GM12878 (cell line): Measurements from ENCODE around the gene CCL16. TPM values are rescaled to one million over a fixed set of nuclear protein-coding genes. Genes with fewer than 3 reads are reported as not detected.

Experiments
- ATAC-seq: fragments of 200-7000 bp; cut with Tn5 transposase; 3 replicates; pipeline ENCODE4 v1.9.1; 2020; ENCODE audit warnings: mild to moderate bottlenecking, moderate library complexity
- BruUV-seq: library from RNA; stranded (reverse); fragments of 400-500 nt; replicated peaks from 2 replicates; lab custom pipeline; 2021; lab: Mats Ljungman, UMichigan
- CTCF ChIA-PET: fragments of 300-600 bp; sonication (Branson Sonifier 250); formaldehyde crosslinking; extraction: SDS; loops from one replicate; lab custom pipeline; 2021; ENCODE audit warnings: inconsistent platforms; lab: Yijun Ruan, JAX
- POLR2A ChIA-PET: fragments of 350-600 bp; formaldehyde crosslinking; extraction: SDS; loops from one replicate; lab custom pipeline; 2021; ENCODE audit warnings: inconsistent platforms; lab: Charles Lee
- RAD21 ChIA-PET: fragments of 300-600 bp; sonication (Branson Sonifier 250); formaldehyde crosslinking; loops from one replicate; lab custom pipeline; 2023; ENCODE audit warnings: antibody characterized with exemption; ENCODE audit not compliant: unreplicated experiment; lab: Charles Lee
- SMC1A ChIA-PET: fragments of 300-600 bp; sonication (Branson Sonifier 250); formaldehyde crosslinking; loops from one replicate; lab custom pipeline; 2023; ENCODE audit not compliant: unreplicated experiment, uncharacterized antibody; lab: Charles Lee
- DNase-seq: peaks from one replicate; pipeline ENCODE4 v3.0.0-alpha.2; 2011; ENCODE audit warnings: low read depth, low spot score
- FAIRE-seq: peaks from 3 replicates; lab custom pipeline; 2011; peaks lifted over from hg19 to GRCh38; lab: Jason Lieb, UNC
- H2AFZ ChIP-seq: 2 replicates; pipeline ENCODE4 v1.6.0; 2011; ENCODE audit warnings: low read depth, low read length, control low read depth; ENCODE audit not compliant: control insufficient read depth
- H3K27ac ChIP-seq: 2 replicates; pipeline ENCODE4 v1.5.1; 2011; ENCODE audit warnings: control low read depth; ENCODE audit not compliant: control insufficient read depth, insufficient read depth
- H3K27me3 ChIP-seq, 2 experiments: replicated peaks in 1 of 2; 2 replicates each; pipeline versions ENCODE4 v1.6.0 to v1.6.1; 2011; ENCODE audit warnings: low read length in 1 of 2; ENCODE audit not compliant: control insufficient read depth in 2 of 2, insufficient read depth in 2 of 2
- H3K36me3 ChIP-seq, 2 experiments: 2 replicates each; pipeline ENCODE4 v1.5.1; 2011; ENCODE audit warnings: low read length in 1 of 2; ENCODE audit not compliant: control insufficient read depth in 2 of 2, insufficient read depth in 2 of 2
- H3K4me1 ChIP-seq: 2 replicates; pipeline ENCODE4 v1.6.1; 2011; ENCODE audit warnings: mild to moderate bottlenecking, low read length, moderate library complexity, mixed read lengths; ENCODE audit not compliant: control insufficient read depth, insufficient read depth
- H3K4me2 ChIP-seq: 2 replicates; pipeline ENCODE4 v1.6.0; 2011; ENCODE audit warnings: control low read depth; ENCODE audit not compliant: control insufficient read depth, insufficient read depth
- H3K4me3 ChIP-seq: fragments of 200-600 bp; sonication (generic); 2 replicates; pipeline ENCODE4 v1.5.1; 2016
- H3K79me2 ChIP-seq: 2 replicates; pipeline ENCODE4 v1.6.0; 2011; ENCODE audit warnings: low read length; ENCODE audit not compliant: control insufficient read depth, insufficient read depth
- H3K9ac ChIP-seq: 2 replicates; pipeline ENCODE4 v1.8.0; 2011; ENCODE audit warnings: low read length, control low read depth, mixed read lengths; ENCODE audit not compliant: control insufficient read depth, insufficient read depth
- H3K9me3 ChIP-seq: replicated peaks from 3 replicates; pipeline ENCODE4 v1.5.1; 2011; ENCODE audit warnings: mild to moderate bottlenecking, low read length; ENCODE audit not compliant: control insufficient read depth, insufficient read depth
- H4K20me1 ChIP-seq: 2 replicates; pipeline ENCODE4 v1.6.0; 2011; ENCODE audit not compliant: control insufficient read depth, insufficient read depth
- ASH2L ChIP-seq: fragments of 300-600, 200-600 bp; sonication (generic); IDR thresholded peaks from 2 replicates; pipeline ENCODE4 v1.6.1; 2017; ENCODE audit warnings: low read depth, mild to moderate bottlenecking, borderline replicate concordance
- BRCA1 ChIP-seq: IDR thresholded peaks from 2 replicates; pipeline ENCODE4 v1.6.1; 2011; ENCODE audit warnings: low read depth, low read length, improper control_type of control experiment
- HDGF ChIP-seq: fragments of 450-650 bp; IDR thresholded peaks from 2 replicates; pipeline ENCODE4 v1.6.1; 2016; ENCODE audit warnings: antibody characterized with exemption
- HSF1 ChIP-seq: fragments of 150-350 bp; IDR thresholded peaks from 2 replicates; pipeline ENCODE4 v1.6.1; 2014; ENCODE audit warnings: mild to moderate bottlenecking, low read depth, low read length
- MYC ChIP-seq: IDR thresholded peaks from 2 replicates; pipeline ENCODE4 v1.6.1; 2011; ENCODE audit warnings: mild to moderate bottlenecking, low read length, moderate library complexity, inconsistent platforms; ENCODE audit not compliant: insufficient read depth, insufficient replicate concordance, insufficient read length, severe bottlenecking
- RCOR1 ChIP-seq: conservative IDR thresholded peaks from 2 replicates; pipeline ENCODE4 v1.6.1; 2012; ENCODE audit warnings: low read depth, low read length, improper control_type of control experiment
- SUZ12 ChIP-seq: fragments of 200-600 bp; sonication (generic); IDR thresholded peaks from one replicate; pipeline ENCODE4 v1.6.1; 2018; ENCODE audit warnings: antibody characterized with exemption, mild to moderate bottlenecking; ENCODE audit not compliant: unreplicated experiment
- WGBS: methylation state at CpG from one replicate; pipeline ENCODE4 v1.1.6; 2016; ENCODE audit warnings: low lambda C conversion rate; ENCODE audit not compliant: insufficient replicate concordance, insufficient coverage; ENCODE audit errors: missing lambda C conversion rate; 5-methylcytosine and 5-hydroxymethylcytosine counted together
- in situ Hi-C: fragments of 300-500 bp; cut with MboI; formaldehyde crosslinking; loops from 9 replicates; pipeline ENCODE4 v1.14.3; 2018; ENCODE audit warnings: mixed read lengths
- intact Hi-C: fragments of 100-400 bp; cut with micrococcal nuclease; formaldehyde crosslinking; loops from one replicate; pipeline ENCODE4 v1.14.2; 2022; ENCODE audit not compliant: unreplicated experiment
- polyA plus RNA-seq, 11 experiments: library from polyadenylated mRNA; depleted of rRNA in 4 of 11; unstranded in 6 of 11; stranded (reverse) in 5 of 11; fragments of >200 nt; fragmentation: Nextera tagmentation in 4 of 11; fragmentation: Illumina TruSeq in 1 of 11; extraction: Ambion mirVana in 4 of 11; extraction: Trizol in 1 of 11; gene quantifications; 1 replicate in 1 of 11; 2 replicates in 10 of 11; pipeline versions ENCODE4 v1.2.1 to v1.2.3, GENCODE V29; 2011 to 2016; ENCODE audit warnings: inconsistent platforms in 2 of 11, missing spikeins in 2 of 11, low read depth in 1 of 11
- total RNA-seq, 4 experiments: library from RNA; depleted of rRNA in 3 of 4; stranded (reverse); fragments of >200 nt in 3 of 4; fragmentation: Illumina TruSeq in 1 of 4; extraction: Trizol in 1 of 4; gene quantifications; 2 replicates each; pipeline versions ENCODE4 v1.2.1 to v1.2.3, GENCODE V29; 2013 to 2021

Gene CCL16
- total and polyA plus RNA-seq, 10 of the 15 experiments (the other 5 are each of a cell fraction or from before 2014, with no cell fraction given): not detected

GRCh38 chr17:35984140-35984539 lies 2.8 kb upstream of the CCL16 start:
- Histone ChIP-seq H3K79me2 (no peaks in the 10 kb centered on the region), H3K9me3 (peaks cover 2% of the 10 kb centered on the region; the same call in 2 of the 3 replicates), H2AFZ (no peak overlapping the region), H3K36me3 (no peaks in the 10 kb centered on the region), H3K4me3 (no peak overlapping the region), H3K9ac (no peak overlapping the region), H3K27me3 (no peaks in the 10 kb centered on the region), H3K27ac (no peak overlapping the region), H4K20me1 (no peaks in the 10 kb centered on the region), H3K4me2 (no peak overlapping the region), H3K4me1 (no peaks in the 10 kb centered on the region)
- FAIRE-seq (no peak), ATAC-seq (no peak), DNase-seq (no peak)
- TF ChIP-seq MYC (no peak), HSF1 (no peak), SUZ12 (no peak), RCOR1 (no peak), BRCA1 (no peak), ASH2L (no peak), HDGF (no peak)
- ChIA-PET CTCF (interaction anchor here (1.4 to 19.0 kb wide), 3 partner anchors 13 to 163 kb away, joined by 3 to 622 read pairs (median 392); no protein-coding TSS in a partner anchor), SMC1A (interaction anchor here (1.9 to 17.2 kb wide), 4 partner anchors 14 to 166 kb away, joined by 9 to 485 read pairs (median 180); no protein-coding TSS in a partner anchor), RAD21 (interaction anchor here (1.2 to 17.2 kb wide), 2 partner anchors 15 to 164 kb away, joined by 3 to 342 read pairs; no protein-coding TSS in a partner anchor), POLR2A (no interaction called here)
- intact Hi-C loops (no loop called here), in situ Hi-C loops (no loop called here)
- BruUV-seq: no TSS peak
- 60% methylated on average over 6 of the region's 6 CpGs for WGBS
